Fibroblast of peridontal ligament (primary cell): Measurements from ENCODE around the gene PRELID1.
"Not testable (repeated sequence)": the region's sequence is repeated elsewhere in the genome, so short reads cannot be mapped to it uniquely, and the experiment has no call there.

Experiments
- DNase-seq: peaks from one replicate; pipeline ENCODE4 v3.0.0-alpha.2; 2010; ENCODE audit errors: extremely low read depth

Gene PRELID1

GRCh38 chr5:177335701-177336065, 32.1 kb downstream of the PRELID1 start:
- DNase-seq, result no peak

- no peak for DNase-seq
These were observed 32.5 kb downstream of the PRELID1 start for GRCh38 chr5:177336112-177336511.

- no peak for DNase-seq
These were observed 33.2 kb downstream of the PRELID1 start for GRCh38 chr5:177336603-177337494.

GRCh38 chr5:177338251-177339106, 34.9 kb downstream of the PRELID1 start:
- no peak for DNase-seq

- no peak for DNase-seq
These were observed 35.6 kb downstream of the PRELID1 start for GRCh38 chr5:177339107-177339638.

GRCh38 chr5:177343000-177343399, 39.4 kb downstream of the PRELID1 start:
- not testable (repeated sequence) for DNase-seq

- no peak for DNase-seq
These were observed 40.2 kb downstream of the PRELID1 start for GRCh38 chr5:177343777-177344176.

- DNase-seq, result no peak
These were observed 41.3 kb downstream of the PRELID1 start for GRCh38 chr5:177344891-177345290.

- DNase-seq, result no peak
These were observed 43.2 kb downstream of the PRELID1 start for GRCh38 chr5:177346820-177347219.

- DNase-seq, result no peak
These were observed 44.1 kb downstream of the PRELID1 start for GRCh38 chr5:177347699-177348098.

- no peak for DNase-seq
These were observed 45.7 kb downstream of the PRELID1 start for GRCh38 chr5:177349362-177349647.

GRCh38 chr5:177349762-177350161, 46.2 kb downstream of the PRELID1 start:
- DNase-seq, result no peak

GRCh38 chr5:177350776-177351391, 47.3 kb downstream of the PRELID1 start:
- no peak for DNase-seq

GRCh38 chr5:177351392-177352329, 48.1 kb downstream of the PRELID1 start, which contains the start of gene LMAN2:
Gene LMAN2 (minus strand): TSS chr5:177351668. CDS start chr5:177351647, 21 bp downstream.
- DNase-seq, result peak; percentile 97

GRCh38 chr5:177353093-177353492, 49.5 kb downstream of the PRELID1 start:
- no peak for DNase-seq

- DNase-seq, result no peak
These were observed 50.7 kb downstream of the PRELID1 start for GRCh38 chr5:177354256-177354655.

- DNase-seq, result no peak
These were observed 51.1 kb downstream of the PRELID1 start for GRCh38 chr5:177354711-177355110.

- DNase-seq, result no peak
These were observed 51.7 kb downstream of the PRELID1 start for GRCh38 chr5:177355162-177355867.

GRCh38 chr5:177355868-177356168, 52.2 kb downstream of the PRELID1 start:
- no peak for DNase-seq
